ENCODE results near the gene EVI5. TPM values are rescaled to one million over a fixed set of nuclear protein-coding genes. Genes with fewer than 3 reads are reported as not detected.

The EVI5 gene
- total and polyA plus RNA-seq, 11 donors, result 3.5 to 34.6 (median 23.5) TPM

GRCh38 chr1:92488416-92488815, 296.5 kb downstream of the EVI5 start:
- ATAC-seq (no peak), DNase-seq (no peak)
- no peaks in the 10 kb centered on the region for H3K9me3 ChIP-seq
- no peaks in the 10 kb centered on the region for H3K36me3 ChIP-seq
- peaks cover 24 to 57% (median 34%) of the 10 kb centered on the region in 9 donors for H3K27me3 ChIP-seq
- no peak overlapping the region for H3K4me3 ChIP-seq
- WGBS, 4 donors, result 47 to 51% (median 49%) methylated on average over 3 of the region's 3 CpGs
- no peak overlapping the region for H3K27ac ChIP-seq
- H3K4me1 ChIP-seq, result peaks cover 3 to 36% (median 29%) of the 10 kb centered on the region in 12 donors
- intact Hi-C loops (cut with DNase I), result loop anchor here in 1 of 10 donors (10.0 kb wide), 1 partner anchor 336 kb away; no protein-coding TSS in a partner anchor
- TF ChIP-seq POLR2A (IDR thresholded peaks at IDR 0.05) (no peak), CTCF (IDR thresholded peaks at IDR 0.05) (no peak)

GRCh38 chr1:92487078-92487605, 297.8 kb downstream of the EVI5 start:
- Histone ChIP-seq H3K27me3 (peaks cover 35 to 70% (median 47%) of the 10 kb centered on the region in 9 donors), H3K36me3 (no peaks in the 10 kb centered on the region), H3K27ac (peak overlapping the region in 1 of 12 donors; percentile 80), H3K4me3 (peak overlapping the region in 9 of 12 donors; percentile 48 to 81 (median 56)), H3K4me1 (peaks cover 8 to 49% (median 41%) of the 10 kb centered on the region in 12 donors), H3K9me3 (no peaks in the 10 kb centered on the region)
- ATAC-seq, result no peak
- 60 to 69% (median 65%) methylated on average over 7 of the region's 7 CpGs for WGBS, 4 donors
- DNase-seq, result no peak
- no peak for TF ChIP-seq CTCF (IDR thresholded peaks at IDR 0.05)
- TF ChIP-seq POLR2A (IDR thresholded peaks at IDR 0.05), result no peak
- intact Hi-C loops (cut with DNase I), result loop anchor here in 1 of 10 donors (10.0 kb wide), 1 partner anchor 338 kb away; no protein-coding TSS in a partner anchor

GRCh38 chr1:92486251-92487077, 298.4 kb downstream of the EVI5 start, which contains the start of gene GFI1:
GFI1 (minus strand) TSS chr1:92486925; CDS start chr1:92483487, 3,438 bp downstream.
- intact Hi-C loops (cut with DNase I), result loop anchor here in 1 of 10 donors (10.0 kb wide), 1 partner anchor 338 kb away; no protein-coding TSS in a partner anchor
- TF ChIP-seq POLR2A (IDR thresholded peaks at IDR 0.05) (no peak), CTCF (IDR thresholded peaks at IDR 0.05) (no peak)
- Histone ChIP-seq H3K4me1 (peaks cover 8 to 55% (median 48%) of the 10 kb centered on the region in 12 donors), H3K27ac (peak within 1 kb of the TSS in 1 of 12 donors; percentile 80), H3K36me3 (no peaks in the 10 kb centered on the region), H3K4me3 (peak within 1 kb of the TSS; percentile 37 to 81 (median 54)), H3K9me3 (no peaks in the 10 kb centered on the region), H3K27me3 (peaks cover 40 to 76% (median 54%) of the 10 kb centered on the region in 9 donors)
- DNase-seq (peak in 4 of 5 donors; percentile 11 to 75 (median 27)), ATAC-seq (peak in 2 of 4 donors; percentile 26 to 36)
- WGBS, 4 donors, result 1 to 4% (median 2%) methylated on average over 39 to 77 of the region's 77 CpGs
